NCI-H446 treated with DMSO at 0.1 percent for 48 hours (cell line): ENCODE results near the gene KIF7.

ENCODE experiments used
- DNase-seq: peaks from one replicate; lab custom pipeline; 2025; lab: John Stamatoyannopoulos, UW

Gene KIF7

DNA sequence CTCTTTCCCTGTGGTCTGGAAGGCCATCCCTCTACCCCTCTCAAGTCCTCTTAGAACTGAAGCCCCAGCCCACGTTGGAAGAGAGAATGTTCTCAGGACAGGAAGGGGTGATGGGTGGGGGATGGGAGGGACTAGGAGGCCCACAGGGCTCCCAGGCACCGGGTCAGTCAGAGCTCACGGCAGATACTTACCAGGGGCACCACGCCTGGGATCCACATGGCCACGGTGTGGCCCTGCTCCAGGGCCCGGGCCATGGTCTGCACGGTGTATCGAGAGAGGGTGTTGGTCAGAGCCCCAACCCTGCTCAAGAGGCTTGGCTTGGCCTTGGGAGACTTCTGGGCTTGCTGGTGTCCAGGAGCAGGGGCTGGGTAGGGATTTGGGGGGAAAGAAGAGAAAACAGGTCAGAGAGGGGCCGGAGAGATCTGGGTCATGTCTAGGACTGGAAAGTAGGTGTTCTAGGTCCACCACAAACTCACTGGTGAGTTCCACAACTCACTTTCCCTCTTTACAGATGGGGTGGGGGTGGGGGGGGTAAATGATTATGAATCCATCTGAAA is 14.1 kb upstream of the KIF7 start:
- no peak for DNase-seq

DNA sequence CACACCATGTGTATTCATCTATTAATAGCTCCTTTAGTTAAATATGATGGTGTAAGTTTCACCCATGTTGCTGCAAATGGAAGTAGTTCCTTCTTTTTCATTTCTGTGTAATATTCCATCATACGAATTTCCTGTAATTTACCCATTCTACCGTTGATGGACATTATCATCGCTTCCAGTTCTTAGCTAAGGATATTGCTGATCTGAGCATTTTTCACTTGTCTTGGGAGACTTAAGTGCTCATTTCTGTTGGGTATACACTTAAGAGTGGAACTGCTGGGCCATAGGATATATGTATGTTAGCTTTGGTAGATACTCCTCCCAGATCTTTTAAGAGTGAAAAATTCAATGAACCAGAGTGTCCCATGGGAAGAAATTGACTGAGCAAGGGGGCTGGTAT is 12.9 kb upstream of the KIF7 start:
- no peak for DNase-seq

DNA sequence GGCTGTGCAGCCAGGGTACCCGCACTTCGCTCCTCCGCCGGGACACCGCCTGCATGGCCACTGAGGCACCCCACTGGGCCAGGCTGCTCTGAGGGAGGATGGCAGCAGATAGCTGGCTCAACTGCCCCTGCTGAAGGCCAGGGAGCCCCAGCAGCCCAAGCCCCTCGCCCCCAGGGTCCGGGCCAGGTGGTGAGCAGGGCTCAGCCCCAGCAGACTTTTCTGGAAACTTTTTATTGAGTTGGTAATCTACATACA is 12.4 kb upstream of the KIF7 start:
- DNase-seq: no peak

DNA sequence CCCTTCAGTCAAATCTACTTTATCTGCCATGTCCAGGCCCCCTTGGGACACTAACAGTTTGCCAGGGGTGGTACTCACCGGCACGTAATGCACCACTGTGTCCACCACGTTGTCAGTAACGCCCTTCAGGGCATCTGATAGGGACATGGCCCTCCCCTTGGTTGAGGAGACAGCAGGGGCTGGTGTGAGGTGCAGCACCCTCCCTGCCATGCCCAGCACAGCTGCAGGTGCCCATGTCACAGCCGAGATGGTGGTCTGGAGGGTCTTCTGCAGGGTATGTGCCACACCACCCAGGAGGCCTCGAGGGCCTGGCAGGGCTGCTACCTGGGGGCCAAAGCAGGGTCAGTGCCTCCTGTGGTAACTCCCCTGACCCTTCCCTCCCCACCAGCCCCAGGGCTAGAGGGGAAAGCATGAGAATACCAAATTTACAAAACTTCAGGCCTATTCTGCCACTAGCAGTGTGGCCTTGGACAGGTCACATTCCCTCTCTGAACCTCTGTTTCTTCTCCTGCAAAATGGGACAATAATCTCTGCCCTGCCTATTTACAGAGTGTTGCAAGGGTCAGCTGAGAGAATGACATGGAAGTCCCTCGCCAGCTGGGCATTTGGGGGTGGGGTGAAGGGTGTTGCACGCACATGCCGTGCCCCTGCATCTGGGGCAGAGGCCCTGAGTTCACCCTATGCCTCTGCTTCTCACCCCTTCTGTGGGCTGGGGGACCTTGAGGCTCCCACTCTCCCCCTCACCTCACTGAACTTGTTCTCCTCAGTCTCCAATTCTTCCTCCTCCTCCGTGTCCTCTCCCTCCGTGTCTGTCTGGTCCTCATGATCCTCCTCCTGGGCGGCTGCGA is 11.8 kb upstream of the KIF7 start:
- no peak for DNase-seq

DNA sequence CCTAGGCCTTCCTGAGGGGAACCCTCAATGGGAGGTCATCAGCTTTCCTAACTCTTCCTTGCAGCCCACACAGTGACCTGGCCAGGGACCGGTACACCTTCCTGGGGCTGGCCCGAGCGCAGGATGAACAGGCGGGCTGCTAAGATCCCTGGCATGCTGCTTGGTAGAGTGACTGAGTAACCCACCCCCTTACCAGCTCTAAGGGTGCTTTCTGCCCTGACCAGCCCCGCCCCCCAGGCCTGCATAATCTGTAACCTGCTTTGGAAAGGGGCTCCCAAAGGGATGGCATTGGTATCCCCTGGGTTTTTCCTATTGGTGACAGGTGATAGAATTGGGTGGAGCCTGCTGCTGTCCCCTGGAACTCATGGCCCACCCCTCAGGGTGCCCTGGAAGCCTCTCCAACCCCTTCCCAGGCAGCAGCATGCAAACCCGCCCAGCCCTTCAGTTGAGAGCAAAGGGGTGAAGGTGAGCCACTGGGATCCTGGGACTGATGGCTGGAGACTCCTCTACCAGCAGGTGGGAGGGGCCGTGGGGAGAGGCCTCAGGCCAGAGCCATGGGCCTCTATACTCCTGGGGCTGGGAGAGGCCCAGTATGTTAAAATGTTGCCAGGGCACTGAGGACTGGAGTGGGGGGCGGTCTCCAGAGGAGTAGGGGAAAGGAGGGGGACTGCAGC is 11.1 kb upstream of the KIF7 start:
- DNase-seq: no peak

DNA sequence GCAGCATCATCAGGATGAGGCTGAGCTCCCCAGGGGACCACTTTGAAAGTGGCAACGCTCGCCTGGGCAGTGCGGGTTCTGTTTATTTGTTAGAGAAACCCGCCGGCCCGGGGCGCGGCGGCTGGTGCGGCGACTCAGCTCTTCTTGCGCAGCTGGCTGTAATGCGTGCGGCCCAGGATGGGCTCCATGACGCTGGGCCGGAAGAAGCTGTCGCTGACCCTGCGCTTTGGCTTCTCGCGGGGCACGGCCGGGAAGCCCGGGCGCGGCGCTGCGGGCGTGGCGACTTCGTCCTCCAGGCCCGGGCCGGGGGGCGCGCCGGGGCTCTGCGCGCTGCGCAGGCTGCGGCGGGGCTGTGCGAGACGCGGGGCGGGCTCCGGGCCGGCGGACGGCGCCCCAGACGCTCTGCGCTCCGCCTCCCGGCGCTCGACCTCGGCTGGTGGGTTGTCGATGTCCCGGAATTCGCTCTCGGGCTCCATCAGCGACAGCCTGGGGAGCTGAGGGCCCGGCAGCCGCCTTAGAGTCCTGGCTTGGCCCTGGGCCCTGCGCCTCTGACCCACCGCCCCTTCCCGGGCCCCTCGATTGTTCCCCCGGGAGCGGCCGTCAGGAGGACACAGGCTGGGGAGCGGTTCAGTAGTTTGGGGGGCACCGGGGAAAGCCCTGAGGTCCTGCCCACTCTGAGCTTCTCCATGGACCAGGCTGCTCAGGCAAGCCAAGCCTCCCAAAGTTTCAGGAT is 10.3 kb upstream of the KIF7 start:
- DNase-seq: no peak

DNA sequence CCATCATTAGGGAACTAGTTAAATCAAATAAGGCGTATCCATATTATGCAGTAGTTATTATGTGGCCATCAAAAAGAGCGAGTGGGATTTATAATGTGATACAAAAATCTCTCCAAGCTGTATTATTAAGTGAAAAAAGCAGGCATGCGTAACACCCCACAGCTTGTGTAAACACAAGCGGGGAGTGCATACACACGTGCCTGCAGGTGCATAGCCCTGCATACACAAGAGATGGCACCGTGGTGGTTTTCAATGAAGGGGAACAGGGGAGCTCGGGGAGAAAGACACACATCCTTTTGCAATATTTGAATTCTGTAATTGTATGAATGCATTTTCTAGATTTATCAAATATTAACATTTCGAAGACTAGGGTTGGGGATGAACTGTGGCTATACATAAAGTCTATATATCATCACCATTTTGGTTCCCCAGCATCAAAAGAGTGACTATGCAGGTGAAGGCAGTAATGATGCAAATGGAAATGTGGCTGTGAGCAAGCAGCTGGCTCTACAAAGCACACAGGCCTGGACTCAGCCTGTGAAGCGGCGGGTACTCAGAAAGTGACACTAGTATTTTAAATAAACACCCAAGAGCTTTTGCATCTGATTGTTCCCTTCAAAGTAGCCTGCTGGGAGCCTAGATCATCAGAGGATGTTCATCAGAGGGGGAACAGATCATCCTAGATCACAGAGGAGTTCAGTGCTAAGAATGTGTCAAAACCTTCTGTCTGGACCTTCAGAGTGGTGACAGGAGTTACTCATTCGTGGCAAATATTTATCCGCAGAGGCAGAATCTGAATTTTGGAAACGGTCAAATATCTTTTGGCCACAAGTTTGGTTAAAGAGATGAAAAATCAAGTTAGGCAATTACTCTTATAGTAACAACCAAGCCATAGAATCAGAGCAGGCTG is 9.4 kb upstream of the KIF7 start:
- DNase-seq: no peak

DNA sequence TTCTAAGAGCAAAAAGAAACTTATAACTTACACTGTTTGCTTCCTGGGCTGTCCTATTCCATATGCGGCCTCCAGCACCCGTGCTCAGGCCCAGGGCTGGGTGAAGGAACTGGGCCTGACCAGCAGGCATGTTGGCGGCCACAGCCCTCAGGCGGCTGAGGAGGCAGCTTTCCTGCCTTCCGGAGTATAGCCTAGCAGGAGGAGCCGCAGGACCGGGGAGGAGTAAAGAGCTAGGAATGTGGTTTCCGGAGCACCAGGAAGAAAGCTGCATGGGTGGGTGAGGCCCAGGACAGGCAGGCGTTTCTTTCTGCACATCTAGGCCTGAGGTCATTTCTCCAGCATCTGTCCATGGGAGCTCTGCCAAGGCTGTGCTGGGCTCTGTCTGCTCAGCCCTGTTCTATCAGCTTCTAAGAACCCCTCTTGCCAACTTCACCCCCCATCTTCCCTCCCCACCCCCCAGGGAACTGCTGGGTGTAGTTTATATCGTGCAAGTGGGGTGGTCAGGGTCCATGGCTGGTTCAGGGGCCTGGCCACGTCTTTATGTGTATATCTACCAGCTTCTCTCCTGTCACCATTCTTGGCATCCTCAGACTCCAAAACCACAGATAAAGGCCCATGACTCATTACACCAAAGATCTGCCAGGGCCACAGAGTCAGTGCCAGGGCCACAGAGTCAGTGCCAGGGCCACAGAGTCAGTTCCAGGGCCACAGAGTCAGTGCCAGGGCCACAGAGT is 7.8 kb upstream of the KIF7 start:
- peak; percentile 83 for DNase-seq

DNA sequence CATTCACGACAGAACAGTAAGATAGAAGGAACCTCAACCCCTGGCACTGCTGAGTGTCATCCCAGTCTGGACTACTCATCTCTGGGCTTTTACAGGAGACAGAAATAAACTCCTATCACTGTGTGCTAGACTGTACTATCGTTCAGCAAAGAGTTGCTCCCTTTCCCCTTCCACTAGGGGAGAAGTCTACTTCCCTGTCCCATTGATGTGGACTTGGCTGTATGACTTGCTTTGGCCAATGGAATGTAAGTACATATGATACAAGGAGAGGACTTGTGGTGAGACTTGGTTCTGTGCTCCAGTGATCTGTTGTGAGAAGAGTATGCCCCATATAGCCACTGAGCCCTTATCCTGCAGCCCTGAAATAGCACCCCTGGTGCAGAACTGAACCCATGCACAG is 5.3 kb upstream of the KIF7 start:
- no peak for DNase-seq

DNA sequence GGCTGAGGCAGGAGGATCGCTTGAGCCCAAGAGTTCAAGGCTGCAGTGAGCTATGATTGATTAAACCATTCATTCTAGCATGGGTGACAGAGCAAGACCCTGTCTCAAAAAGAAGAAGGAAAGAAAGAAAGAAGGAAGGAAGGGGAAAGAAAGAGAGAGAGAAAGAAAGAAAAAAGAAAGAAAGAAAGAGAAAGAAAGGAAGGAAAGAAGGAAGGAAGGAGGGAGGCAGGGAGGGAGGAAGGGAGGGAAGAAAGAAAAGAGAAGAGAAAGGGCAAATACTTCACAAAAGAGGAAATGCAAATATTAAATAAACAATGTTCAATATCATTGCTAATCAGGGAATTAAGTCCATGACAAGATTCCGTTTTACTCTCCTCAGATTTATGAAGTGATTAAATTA is 4.0 kb upstream of the KIF7 start:
- no peak for DNase-seq

DNA sequence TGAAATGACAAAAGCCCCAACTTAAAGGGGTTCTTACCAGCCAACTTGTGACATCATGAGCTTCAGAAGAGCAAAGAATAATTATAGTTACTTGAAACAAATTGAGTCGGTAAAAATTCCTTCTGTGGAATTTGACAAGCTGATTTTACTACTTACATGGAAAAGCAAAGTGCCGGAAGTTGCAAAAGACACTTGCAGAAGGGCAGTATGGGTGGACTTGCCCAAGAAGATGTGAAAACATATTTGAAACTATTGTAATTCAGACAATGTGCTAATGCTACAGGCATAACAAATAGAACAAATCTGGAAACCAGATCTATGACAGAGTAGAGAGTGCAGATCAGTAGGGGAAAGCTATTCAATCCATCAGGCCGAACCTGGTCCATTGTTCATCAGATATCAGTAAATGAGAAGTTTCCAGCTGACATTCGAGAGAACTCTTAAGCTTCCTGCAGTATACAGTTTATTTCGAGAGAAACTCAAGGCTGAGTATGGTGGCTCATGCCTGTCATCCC is 2.5 kb upstream of the KIF7 start:
- no peak for DNase-seq

DNA sequence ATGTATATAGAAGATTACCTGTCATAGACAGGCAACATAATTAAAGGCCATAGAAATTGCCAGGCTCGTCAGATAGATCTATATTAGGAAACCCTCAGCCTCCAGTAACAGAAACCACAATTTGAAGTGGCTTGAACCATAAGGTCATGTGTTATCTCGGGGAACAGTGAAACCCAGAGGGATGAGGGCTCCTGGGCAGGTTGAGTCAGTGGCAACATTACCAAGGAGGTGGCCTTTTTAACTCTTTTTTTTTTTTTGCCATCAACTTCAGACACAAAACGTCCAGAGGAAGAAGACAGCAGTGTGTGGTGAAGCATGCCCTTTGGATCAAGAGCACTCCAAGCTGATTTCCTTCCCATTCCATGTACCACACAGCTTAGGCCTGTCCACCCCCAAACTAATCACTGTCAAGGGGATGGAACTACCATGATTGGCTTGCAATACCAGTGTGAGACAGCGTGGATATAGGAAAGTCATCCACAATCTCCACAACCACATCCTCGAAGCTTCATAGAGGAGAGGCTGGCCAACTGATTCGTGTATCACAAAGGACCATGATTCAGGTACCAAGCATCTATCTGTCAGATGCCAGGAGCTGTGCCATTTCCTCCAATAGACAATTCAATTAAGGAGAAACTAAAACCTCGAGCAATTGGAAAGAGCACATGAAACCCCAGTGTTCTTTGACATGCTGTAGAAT is 999 bp upstream of the KIF7 start:
- DNase-seq: no peak

DNA sequence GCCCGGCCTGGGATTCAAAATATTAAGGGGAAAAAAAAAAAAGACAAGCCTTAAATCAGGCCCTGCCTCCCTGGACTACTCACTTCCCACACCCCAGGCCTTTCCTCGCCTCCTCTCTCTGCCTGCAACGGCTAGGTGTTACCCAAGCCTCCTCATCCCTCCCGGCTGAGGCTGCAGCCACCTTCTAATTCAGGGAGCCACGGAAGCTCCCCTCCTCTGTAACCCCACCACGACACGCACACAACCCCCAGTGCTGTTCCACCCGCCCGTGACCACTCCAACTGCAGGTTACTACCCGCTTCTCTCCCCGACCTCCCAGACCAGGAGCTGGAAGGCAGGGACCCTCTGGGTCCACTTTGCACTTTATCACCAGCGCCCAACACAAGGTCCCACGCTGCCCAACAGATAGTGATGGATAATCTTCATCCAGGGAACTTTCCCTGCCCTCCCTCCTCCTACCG is 936 bp downstream of the KIF7 start:
- no peak for DNase-seq

DNA sequence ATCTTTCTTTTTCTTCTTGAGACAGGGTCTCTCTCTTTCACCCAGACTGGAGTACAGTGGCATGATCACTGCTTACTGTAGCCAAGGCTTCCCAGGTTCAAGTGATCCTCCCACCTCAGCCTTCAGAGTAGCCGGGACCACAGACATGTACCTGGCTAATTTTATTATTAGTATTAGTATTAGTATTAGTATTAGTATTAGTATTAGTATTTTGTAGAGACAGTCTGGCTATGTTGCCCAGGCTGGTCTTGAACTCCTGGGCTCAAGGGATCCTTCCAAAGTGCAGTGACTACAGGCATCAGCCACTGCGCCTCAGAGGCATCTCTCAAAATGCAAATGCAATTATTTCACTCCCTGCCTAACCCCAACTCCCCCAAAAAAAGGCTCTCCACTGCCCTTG is 1.7 kb downstream of the KIF7 start:
- no peak for DNase-seq

DNA sequence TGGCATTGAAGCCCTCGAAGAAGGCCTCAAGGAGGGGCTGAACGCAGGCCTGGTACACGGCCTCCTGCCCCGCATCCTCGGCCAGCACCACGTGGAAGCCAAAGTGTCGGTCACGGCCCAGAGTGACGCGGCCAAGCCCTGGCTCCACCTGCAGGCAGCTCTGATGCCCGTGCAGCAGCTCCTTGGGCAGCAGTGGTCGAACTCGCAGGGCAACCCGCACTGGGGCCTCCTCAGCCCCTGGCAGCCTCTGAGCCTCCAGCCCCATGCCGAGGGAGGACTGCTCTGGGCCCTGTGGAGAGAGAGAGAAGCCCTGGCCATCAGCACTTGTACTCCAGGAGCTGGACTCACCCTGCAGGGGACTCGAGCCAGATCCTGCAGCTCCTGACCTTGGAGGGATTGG is 2.6 kb downstream of the KIF7 start:
- no peak for DNase-seq

DNA sequence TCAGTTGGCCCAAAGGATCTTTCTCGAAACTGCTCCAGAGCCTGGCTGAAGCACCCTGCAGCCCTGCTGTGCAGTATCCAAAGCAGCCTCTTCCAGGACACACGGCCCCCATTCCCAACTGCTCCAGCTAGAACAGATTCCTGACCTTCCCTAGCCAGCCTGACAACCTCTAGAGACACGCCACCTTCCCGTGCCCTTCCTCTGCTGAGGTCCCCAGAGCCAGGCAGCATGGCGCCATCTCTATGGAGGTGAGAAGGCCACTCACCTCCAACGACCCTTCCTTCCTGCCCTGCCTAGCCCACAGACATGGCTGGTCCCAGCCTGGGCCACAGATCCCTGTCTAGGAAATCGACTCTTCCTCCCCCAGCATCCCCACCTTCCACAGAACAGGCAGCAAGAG is 3.1 kb downstream of the KIF7 start:
- DNase-seq: no peak

DNA sequence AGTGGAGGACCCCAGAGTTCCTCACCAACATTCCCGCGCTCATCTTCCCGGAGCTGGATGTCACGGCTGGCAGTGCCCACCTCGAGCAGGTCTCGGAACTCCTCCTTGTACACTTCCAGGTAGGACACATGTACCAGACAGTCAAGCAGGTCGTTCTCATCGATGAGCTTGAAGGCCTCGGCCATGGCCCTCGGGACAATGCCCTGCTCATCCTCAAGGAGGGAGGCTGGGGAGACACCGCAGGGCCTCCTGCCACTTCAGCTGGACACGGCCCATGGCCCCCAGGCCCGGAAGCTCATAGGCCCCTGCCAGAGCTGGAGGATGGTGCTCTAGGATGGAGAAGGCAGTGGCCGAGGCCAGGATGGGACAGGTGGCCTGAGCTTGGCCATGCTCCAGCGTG is 5.6 kb downstream of the KIF7 start:
- no peak for DNase-seq

DNA sequence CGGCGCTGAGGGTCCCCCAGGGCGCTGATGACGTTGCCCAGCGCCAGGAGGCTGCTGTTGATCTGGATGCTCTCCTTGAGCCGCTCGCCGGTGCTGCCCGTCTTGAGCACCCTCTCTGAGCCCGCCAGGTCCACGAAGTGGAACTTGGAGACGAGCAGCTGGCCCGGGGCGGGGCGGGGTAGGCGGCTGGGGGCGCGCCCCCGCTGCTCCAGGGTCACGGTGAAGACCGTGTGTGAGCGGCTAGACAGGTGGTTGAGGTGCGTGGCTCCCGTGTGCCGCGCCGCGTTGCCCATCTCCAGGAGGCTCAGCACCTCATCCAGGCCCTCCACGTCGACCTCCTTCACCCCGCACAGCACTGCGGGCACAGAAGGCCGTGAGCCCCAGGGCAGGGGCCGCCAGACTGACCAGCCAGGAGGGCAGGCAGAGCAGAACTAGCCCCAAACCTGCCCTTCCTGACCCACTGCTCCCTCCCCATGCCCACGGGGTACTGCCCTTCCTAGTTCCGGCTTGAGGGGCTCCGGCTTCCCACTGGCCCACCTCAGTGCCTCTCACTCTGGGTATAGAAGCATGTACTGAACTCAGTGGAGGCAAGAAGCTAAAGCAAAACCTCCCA is 6.1 kb downstream of the KIF7 start:
- DNase-seq: no peak

DNA sequence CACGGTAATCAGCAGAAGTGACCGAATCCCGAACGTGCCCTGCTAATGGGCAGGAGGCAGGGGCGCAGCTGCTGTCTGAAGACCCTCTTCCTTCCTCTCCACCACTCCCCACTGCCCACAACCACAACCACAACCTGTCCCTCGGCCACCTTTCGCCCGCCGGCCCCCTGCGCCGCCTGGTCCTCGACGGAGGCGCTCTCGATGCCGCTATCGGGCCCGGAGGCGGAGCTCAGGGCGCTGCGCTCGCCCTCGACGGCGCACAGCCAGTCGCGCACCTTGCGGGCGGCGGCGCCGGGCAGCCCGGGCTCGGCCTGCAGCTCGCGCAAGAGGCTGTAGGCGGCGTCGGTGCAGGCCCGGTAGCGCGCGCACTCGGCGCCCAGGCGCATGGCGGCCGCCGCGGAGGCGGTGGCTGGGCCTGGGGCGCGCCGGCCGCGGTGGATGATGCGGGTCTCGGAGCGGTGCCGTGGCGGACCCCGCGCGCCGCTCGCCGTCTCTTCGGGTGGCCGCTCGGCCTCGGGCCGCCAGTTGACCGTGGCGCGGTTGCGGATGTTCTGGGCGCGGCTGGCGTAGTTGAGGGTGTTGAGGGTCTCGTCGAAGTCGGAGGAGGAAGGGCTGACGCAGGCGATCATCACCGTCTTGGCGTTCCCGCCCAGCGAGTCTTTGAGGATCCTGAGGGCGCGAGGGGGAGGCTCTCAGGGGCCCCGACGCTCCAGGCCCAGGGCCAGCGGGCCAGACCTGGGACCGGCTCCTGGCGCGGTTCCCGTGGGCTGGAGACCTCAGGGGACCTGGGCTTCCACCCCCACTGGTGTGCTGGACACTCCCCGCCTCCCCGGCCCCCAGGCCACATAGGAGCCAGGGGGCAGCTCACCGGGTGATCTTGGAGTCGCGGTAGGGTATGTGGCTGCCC is 6.9 kb downstream of the KIF7 start:
- no peak for DNase-seq
